ENCODE results near the gene H19. TPM values are rescaled to one million over a fixed set of nuclear protein-coding genes. Genes with fewer than 3 reads are reported as not detected.

The H19 gene
- total RNA-seq = 18,433 and 25,558 TPM in 2 replicates

GRCh38 chr11:1997755-1998154, at the start of gene H19:
Gene H19, minus strand, starts transcription at chr11:1997842.

GRCh38 chr11:1946812-1947484, 50.7 kb downstream of the H19 start, which contains the start of gene MRPL23:
Gene MRPL23, plus strand, starts transcription at chr11:1947332. Its CDS starts 31 bp downstream, at chr11:1947363.

Other genes starting within 250 kb of the H19 start
- 0.51 and 0.82 TPM in 2 replicates for gene IFITM10, start 247.2 kb downstream of the H19 start, total RNA-seq
- 453 and 464 TPM in 2 replicates for gene CTSD, start 233.9 kb downstream of the H19 start, total RNA-seq
- gene SYT8, start 162.9 kb downstream of the H19 start, total RNA-seq = 0.35 TPM in 1 of 2 replicates, not detected in the other
- gene TNNI2, start 158.9 kb downstream of the H19 start, total RNA-seq = 0.94 TPM in 1 of 2 replicates, not detected in the other
- gene LSP1, start 144.8 kb downstream of the H19 start, total RNA-seq = 29.5 and 34.2 TPM in 2 replicates
- gene PRR33, start 105.9 kb downstream of the H19 start, total RNA-seq = not detected in 2 replicates
- gene TNNT3, start 78.1 kb downstream of the H19 start, total RNA-seq = 12.3 and 28.9 TPM in 2 replicates
- 63.6 and 67.1 TPM in 2 replicates for gene MRPL23, start 50.5 kb downstream of the H19 start, total RNA-seq
- gene IGF2, start 141.5 kb upstream of the H19 start, total RNA-seq = 539 and 549 TPM in 2 replicates
- gene INS, start 163.4 kb upstream of the H19 start, total RNA-seq = not detected in 2 replicates
- gene TH, start 174.0 kb upstream of the H19 start, total RNA-seq = 0.17 and 17.5 TPM in 2 replicates

Measured in pericardium fibroblast (primary cell).